ENCODE measurements around the gene EP400.
"Not testable (repeated sequence)": the region's sequence is repeated elsewhere in the genome, so short reads cannot be mapped to it uniquely, and the experiment has no call there.

EP400 gene

GRCh38 chr12:131948713-131949430 is 870 bp upstream of the EP400 start:
- FAIRE-seq, result not testable (repeated sequence)

- FAIRE-seq, result no peak
Measured at GRCh38 chr12:131950182-131950913, 606 bp downstream of the EP400 start.

- not testable (repeated sequence) for FAIRE-seq
Measured at GRCh38 chr12:131953810-131954209, 4.1 kb downstream of the EP400 start.

DNA sequence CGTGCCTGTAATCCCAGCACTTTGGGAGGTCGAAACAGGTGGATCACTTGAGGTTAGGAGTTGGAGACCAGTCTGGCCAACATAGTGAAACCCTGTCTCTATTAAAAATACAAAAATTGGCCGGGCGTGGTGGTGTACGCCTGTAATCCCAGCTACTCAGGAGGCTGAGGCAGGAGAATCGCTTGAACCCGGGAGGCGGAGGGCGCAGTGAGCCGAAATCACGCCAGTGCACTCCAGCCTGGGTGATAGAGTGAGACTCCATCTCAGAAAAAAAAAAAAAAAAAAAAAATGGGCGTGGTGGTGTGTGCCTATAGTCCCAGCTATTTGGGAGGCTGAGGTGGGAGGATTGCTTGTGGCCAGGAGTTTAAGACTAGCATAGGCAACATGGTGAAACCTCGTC is 4.7 kb downstream of the EP400 start:
- FAIRE-seq, result not testable (repeated sequence)

DNA sequence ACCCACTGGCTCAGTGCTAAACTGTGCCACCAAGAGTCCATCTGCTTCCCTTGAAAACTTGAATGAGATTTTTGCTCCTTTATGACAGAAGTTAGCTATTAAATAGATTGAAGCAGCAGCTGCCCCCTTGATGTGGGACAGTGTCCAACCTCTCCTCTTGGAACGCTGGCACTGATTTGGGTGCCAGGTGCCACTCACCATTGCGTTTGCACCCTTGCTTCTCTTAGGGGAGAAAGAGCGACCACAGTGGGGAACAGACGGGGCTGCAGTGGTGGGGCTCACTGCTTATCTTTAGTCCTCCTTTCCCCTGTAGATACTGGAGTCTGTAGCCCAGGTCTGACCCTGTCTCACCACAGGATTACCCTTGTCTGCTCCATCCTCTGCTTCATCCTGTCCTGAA is 9.4 kb downstream of the EP400 start:
- FAIRE-seq, result no peak

GRCh38 chr12:131959641-131960589 is 10.2 kb downstream of the EP400 start:
- FAIRE-seq, result no peak

DNA sequence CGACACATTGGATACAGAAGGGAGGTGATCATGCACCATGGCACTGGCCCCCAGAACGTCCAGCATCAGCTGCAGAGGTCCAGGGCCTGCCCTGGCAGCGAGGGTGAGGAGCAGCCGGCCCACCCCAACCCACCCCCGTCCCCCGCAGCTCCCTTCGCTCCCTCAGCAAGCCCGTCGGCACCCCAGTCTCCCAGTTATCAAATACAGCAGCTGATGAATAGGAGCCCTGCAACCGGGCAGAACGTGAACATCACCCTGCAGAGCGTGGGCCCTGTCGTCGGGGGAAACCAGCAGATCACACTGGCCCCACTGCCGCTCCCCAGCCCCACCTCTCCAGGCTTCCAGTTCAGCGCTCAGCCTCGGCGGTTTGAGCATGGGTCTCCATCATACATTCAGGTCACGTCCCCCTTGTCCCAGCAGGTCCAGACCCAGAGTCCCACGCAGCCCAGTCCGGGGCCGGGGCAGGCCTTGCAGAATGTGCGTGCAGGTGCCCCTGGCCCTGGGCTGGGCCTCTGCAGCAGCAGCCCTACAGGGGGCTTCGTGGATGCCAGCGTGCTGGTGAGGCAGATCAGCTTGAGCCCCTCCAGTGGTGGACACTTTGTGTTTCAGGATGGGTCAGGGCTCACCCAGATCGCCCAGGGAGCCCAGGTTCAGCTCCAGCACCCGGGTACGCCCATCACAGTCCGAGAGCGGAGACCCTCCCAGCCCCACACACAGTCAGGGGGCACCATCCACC is 11.0 kb downstream of the EP400 start:
- FAIRE-seq, result not testable (repeated sequence)

DNA sequence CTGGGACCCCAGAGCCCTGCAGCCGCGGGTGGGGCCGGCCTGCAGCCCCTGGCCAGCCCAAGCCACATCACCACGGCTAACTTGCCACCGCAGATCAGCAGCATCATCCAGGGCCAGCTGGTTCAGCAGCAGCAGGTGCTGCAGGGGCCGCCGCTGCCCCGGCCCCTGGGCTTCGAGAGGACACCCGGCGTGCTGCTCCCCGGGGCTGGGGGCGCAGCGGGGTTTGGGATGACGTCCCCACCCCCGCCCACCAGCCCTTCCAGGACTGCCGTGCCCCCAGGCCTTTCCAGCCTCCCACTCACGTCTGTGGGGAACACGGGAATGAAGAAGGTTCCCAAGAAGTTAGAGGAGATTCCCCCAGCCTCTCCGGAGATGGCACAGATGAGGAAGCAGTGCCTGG is 11.6 kb downstream of the EP400 start:
- not testable (repeated sequence) for FAIRE-seq

DNA sequence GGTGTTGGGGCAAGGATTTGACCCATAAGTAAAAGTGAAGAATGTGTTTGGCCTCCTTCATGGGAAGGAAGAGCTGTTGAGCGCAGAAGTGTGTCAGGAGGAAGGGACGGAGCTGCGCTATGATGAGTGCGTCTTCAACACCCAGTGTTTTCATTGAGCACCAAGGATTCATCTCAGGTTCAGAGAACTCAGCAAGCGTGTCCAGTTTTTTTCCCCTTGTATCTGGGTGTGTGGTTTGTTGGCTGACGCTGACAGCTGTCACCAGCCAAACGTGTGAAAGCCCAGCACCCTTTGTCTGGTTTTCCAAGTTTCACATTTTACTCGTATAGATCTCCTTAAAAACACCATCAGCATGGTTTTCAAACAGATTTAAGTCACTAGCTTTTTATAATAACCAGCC is 12.3 kb downstream of the EP400 start:
- no peak for FAIRE-seq

DNA sequence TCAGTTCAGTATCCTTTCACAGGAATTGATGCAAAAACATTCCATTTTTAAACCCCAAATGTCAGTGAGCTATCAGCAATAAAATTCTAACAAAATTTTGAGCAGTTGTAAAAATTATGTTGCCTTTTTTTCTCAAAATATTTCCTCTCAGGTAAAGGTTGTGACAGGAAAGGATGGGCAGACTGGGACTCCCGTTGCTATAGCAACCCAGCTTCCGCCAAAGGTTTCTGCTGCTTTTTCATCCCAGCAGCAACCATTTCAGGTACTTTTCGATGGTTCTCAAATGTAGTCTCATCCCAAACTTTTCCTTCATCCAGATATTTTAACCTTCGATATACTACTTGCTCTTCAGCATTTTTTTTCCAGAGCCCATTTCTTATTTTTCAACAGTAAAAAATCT is 13.6 kb downstream of the EP400 start:
- no peak for FAIRE-seq

GRCh38 chr12:131965073-131965472 is 15.3 kb downstream of the EP400 start:
- FAIRE-seq, result no peak

- FAIRE-seq, result no peak
Measured at GRCh38 chr12:131971226-131971625, 21.5 kb downstream of the EP400 start.

DNA sequence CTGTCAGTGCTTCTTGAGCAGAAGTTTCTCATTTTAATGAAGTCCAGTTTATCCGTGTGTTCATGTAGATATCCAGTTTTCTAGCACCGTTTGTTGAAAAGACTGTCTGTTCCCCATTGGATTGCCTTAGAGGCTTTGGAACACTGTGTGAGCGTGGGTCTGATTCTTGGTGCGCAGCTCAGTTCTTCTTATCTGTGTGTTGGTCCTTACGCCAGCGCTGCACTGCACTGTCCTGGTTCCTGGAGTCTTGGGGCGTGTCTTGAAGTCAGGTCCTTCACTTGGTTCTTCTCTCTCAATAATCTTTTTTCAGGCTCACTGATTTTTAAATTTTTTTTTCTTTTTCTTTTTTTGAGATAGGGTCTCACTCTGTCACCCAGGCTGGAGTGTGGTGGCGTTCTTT is 25.5 kb downstream of the EP400 start:
- FAIRE-seq, result no peak

DNA sequence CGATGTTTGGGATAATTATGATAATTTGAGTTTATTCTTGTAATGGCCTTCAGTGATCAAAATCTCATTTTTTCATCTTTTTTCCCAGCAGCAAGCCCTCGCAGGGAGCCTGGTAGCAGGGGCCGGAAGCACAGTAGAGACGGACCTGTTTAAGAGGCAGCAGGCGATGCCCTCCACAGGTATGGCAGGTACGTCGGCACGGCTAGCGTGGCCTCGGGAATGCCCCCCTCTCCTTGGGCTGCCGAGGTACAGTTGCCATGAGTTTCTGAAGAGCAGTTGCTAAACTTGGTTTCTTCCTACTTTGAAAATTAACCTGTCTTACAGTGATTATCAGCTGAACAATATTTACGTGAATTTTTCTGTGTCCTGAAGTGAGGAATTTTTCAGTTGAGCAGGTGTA is 29.9 kb downstream of the EP400 start:
- FAIRE-seq, result no peak

- no peak for FAIRE-seq
Measured at GRCh38 chr12:131980263-131980662, 30.5 kb downstream of the EP400 start.

DNA sequence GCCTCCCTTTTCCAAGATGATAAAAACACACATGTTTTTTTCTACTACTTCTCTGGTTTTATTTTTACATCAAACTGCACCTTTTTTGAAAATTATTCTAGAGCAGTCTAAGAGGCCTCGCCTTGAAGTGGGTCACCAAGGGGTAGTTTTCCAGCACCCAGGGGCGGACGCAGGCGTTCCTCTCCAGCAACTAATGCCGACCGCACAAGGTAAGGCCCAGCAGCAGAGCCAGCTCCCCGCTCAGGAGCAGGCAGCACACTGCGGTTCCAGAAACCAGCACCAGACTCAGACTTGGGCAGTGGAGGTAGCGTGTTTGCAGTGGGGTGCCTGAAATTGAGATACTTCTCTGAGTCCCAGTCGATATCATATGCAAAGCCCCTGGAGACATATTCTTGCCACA is 31.6 kb downstream of the EP400 start:
- FAIRE-seq, result no peak

- FAIRE-seq, result no peak
Measured at GRCh38 chr12:131982041-131982440, 32.3 kb downstream of the EP400 start.

- no peak for FAIRE-seq
Measured at GRCh38 chr12:131983026-131983425, 33.3 kb downstream of the EP400 start.

GRCh38 chr12:131983554-131983953 is 33.8 kb downstream of the EP400 start:
- FAIRE-seq, result no peak

- FAIRE-seq, result no peak
Measured at GRCh38 chr12:131984334-131984733, 34.6 kb downstream of the EP400 start.

GRCh38 chr12:131985510-131985875 is 35.8 kb downstream of the EP400 start:
- FAIRE-seq, result not testable (repeated sequence)

- no peak for FAIRE-seq
Measured at GRCh38 chr12:131986361-131986760, 36.6 kb downstream of the EP400 start.

DNA sequence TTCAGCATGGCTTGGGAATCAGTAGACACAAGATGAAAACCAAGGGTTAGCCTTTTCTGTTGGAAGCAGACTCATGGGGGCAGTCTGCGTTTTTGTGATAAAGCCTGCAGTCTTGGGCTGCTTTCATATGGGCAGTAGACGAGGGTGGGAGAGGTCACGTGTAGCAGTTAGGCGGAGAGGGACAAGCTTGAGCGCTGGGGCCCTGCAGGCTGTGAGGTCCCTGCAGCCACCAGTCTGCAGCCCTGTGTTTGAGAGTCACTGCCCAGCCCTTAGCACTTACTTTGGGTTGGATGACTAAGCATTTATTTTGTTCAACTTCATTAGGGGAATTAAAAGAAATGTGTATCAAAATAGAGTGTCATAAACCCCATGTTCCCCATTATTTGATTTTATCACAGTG is 37.2 kb downstream of the EP400 start:
- no peak for FAIRE-seq
